ENCODE results near the gene TMEM43.

TMEM43 gene

GRCh38 chr3:14130230-14130629 is 5.4 kb downstream of the TMEM43 start:
- Histone ChIP-seq H3K36me3 (peaks cover 65 to 75% (median 74%) of the 10 kb centered on the region in 3 donors), H3K4me1 (peaks cover 0 to 28% (median 19%) of the 10 kb centered on the region in 4 donors), H3K27ac (no peak overlapping the region), H3K9me3 (no peaks in the 10 kb centered on the region), H3K4me3 (no peak overlapping the region), H3K27me3 (no peaks in the 10 kb centered on the region)
- intact Hi-C loops (cut with DNase I; ENCODE audit: low total_unique reads): no loop called here
- TF ChIP-seq CTCF (IDR thresholded peaks at IDR 0.05): no peak
- DNase-seq: no peak

GRCh38 chr3:14130707-14131106 is 5.9 kb downstream of the TMEM43 start:
- no peak for TF ChIP-seq CTCF (IDR thresholded peaks at IDR 0.05)
- intact Hi-C loops (cut with DNase I; ENCODE audit: low total_unique reads): no loop called here
- H3K4me3 ChIP-seq: no peak overlapping the region
- peaks cover 0 to 28% (median 19%) of the 10 kb centered on the region in 4 donors for H3K4me1 ChIP-seq
- H3K27me3 ChIP-seq: no peaks in the 10 kb centered on the region
- H3K9me3 ChIP-seq: no peaks in the 10 kb centered on the region
- peaks cover 70 to 80% (median 79%) of the 10 kb centered on the region in 3 donors for H3K36me3 ChIP-seq
- no peak overlapping the region for H3K27ac ChIP-seq
- DNase-seq: no peak

- Histone ChIP-seq H3K4me3 (no peak overlapping the region), H3K27ac (no peak overlapping the region), H3K27me3 (no peaks in the 10 kb centered on the region), H3K36me3 (peaks cover 74 to 84% (median 83%) of the 10 kb centered on the region in 3 donors), H3K9me3 (no peaks in the 10 kb centered on the region), H3K4me1 (peaks cover 0 to 24% (median 15%) of the 10 kb centered on the region in 4 donors)
- intact Hi-C loops (cut with DNase I; ENCODE audit: low total_unique reads): no loop called here
- no peak for DNase-seq
- TF ChIP-seq CTCF (IDR thresholded peaks at IDR 0.05): no peak
Measured at GRCh38 chr3:14131134-14131533, 6.3 kb downstream of the TMEM43 start.

- Histone ChIP-seq H3K4me1 (peaks cover 0 to 24% (median 12%) of the 10 kb centered on the region in 4 donors), H3K9me3 (no peaks in the 10 kb centered on the region), H3K27me3 (no peaks in the 10 kb centered on the region), H3K36me3 (peaks cover 76 to 90% (median 89%) of the 10 kb centered on the region in 3 donors), H3K27ac (peak overlapping the region in 1 of 2 donors; percentile 0), H3K4me3 (no peak overlapping the region)
- DNase-seq: no peak
- no peak for TF ChIP-seq CTCF (IDR thresholded peaks at IDR 0.05)
- intact Hi-C loops (cut with DNase I; ENCODE audit: low total_unique reads): no loop called here
Measured at GRCh38 chr3:14132120-14132519, 7.3 kb downstream of the TMEM43 start.

GRCh38 chr3:14132689-14133088 is 7.8 kb downstream of the TMEM43 start:
- H3K36me3 ChIP-seq: peaks cover 76 to 94% (median 91%) of the 10 kb centered on the region in 3 donors
- H3K9me3 ChIP-seq: no peaks in the 10 kb centered on the region
- peaks cover 0 to 24% (median 13%) of the 10 kb centered on the region in 4 donors for H3K4me1 ChIP-seq
- no peak for DNase-seq
- H3K27me3 ChIP-seq: no peaks in the 10 kb centered on the region
- intact Hi-C loops (cut with DNase I; ENCODE audit: low total_unique reads): no loop called here
- H3K4me3 ChIP-seq: no peak overlapping the region
- no peak for TF ChIP-seq CTCF (IDR thresholded peaks at IDR 0.05)
- peak overlapping the region in 1 of 2 donors; percentile 0 for H3K27ac ChIP-seq
